Left ventricle myocardium inferior (tissue), 1 donor: ENCODE measurements around the gene RTN4R. TPM values are rescaled to one million over a fixed set of nuclear protein-coding genes. Genes with fewer than 3 reads are reported as not detected.
"Not testable (repeated sequence)": the region's sequence is repeated elsewhere in the genome, so short reads cannot be mapped to it uniquely, and the experiment has no call there.

Source experiments
- DNase-seq: peaks from one replicate; pipeline ENCODE4 v3.0.0-alpha.2; 2020
- H3K27ac ChIP-seq: fragments of 200-600 bp; replicated peaks from 2 replicates; pipeline ENCODE4 v1.8.0; 2021
- H3K27me3 ChIP-seq: fragments of 200-600 bp; 2 replicates; pipeline ENCODE4 v1.8.0; 2021; ENCODE audit warnings: low read depth
- H3K36me3 ChIP-seq: fragments of 200-600 bp; 2 replicates; pipeline ENCODE4 v1.8.0; 2021
- H3K4me1 ChIP-seq: fragments of 200-600 bp; 2 replicates; pipeline ENCODE4 v1.8.0; 2021
- H3K4me3 ChIP-seq: fragments of 200-600 bp; 2 replicates; pipeline ENCODE4 v1.8.0; 2021; ENCODE audit warnings: mild to moderate bottlenecking, moderate library complexity
- H3K9me3 ChIP-seq: fragments of 200-600 bp; replicated peaks from 2 replicates; pipeline ENCODE4 v1.8.0; 2021
- CTCF ChIP-seq: fragments of 200-600 bp; IDR thresholded peaks from 2 replicates; pipeline ENCODE4 v1.8.0; 2021; ENCODE audit warnings: antibody characterized with exemption, mild to moderate bottlenecking, borderline replicate concordance
- intact Hi-C: fragments of 100-400 bp; cut with micrococcal nuclease; formaldehyde crosslinking; loops from one replicate; pipeline ENCODE4 v1.11.0; 2022
- total RNA-seq: library from RNA; stranded (reverse); fragmentation: NEBNext Ultra II Directional; extraction: Animal tissue kit (Norgen Biotek cat#: 25700); gene quantifications from one replicate; pipeline ENCODE4 v1.2.1, GENCODE V29; 2021
- donor health status: DM: no; HTN: yes; CAD: no; lungs with severe emphysema.

RTN4R gene
- total RNA-seq, 1 donor from 2014 or later: 0.96 TPM

GRCh38 chr22:20281891-20282290 lies 13.8 kb upstream of the RTN4R start:
- Histone ChIP-seq H3K27me3 (no peaks in the 10 kb centered on the region), H3K27ac (no peak overlapping the region), H3K9me3 (no peaks in the 10 kb centered on the region), H3K36me3 (no peaks in the 10 kb centered on the region), H3K4me3 (no peak overlapping the region), H3K4me1 (no peaks in the 10 kb centered on the region)
- DNase-seq: no peak
- intact Hi-C loops: no loop called here
- no peak for TF ChIP-seq CTCF

- H3K27me3 ChIP-seq, H3K36me3 ChIP-seq, DNase-seq, H3K4me3 ChIP-seq, intact Hi-C loops, H3K27ac ChIP-seq, H3K4me1 ChIP-seq, H3K9me3 ChIP-seq: not testable (repeated sequence)
Observed at GRCh38 chr22:20281473-20281872, 13.4 kb upstream of the RTN4R start.

GRCh38 chr22:20280866-20281265 lies 12.7 kb upstream of the RTN4R start:
- Histone ChIP-seq H3K4me3 (no peak overlapping the region), H3K4me1 (no peaks in the 10 kb centered on the region)
- intact Hi-C loops: no loop called here

GRCh38 chr22:20280163-20280562 lies 12.0 kb upstream of the RTN4R start:
- intact Hi-C loops, DNase-seq, H3K27ac ChIP-seq, H3K36me3 ChIP-seq, H3K4me3 ChIP-seq, H3K4me1 ChIP-seq, H3K27me3 ChIP-seq, H3K9me3 ChIP-seq: not testable (repeated sequence)

More at GRCh38 chr22:20280866-20281265, 12.7 kb upstream of the RTN4R start:
- H3K27me3 ChIP-seq: no peaks in the 10 kb centered on the region
- DNase-seq: no peak
- TF ChIP-seq CTCF: no peak
- H3K36me3 ChIP-seq: no peaks in the 10 kb centered on the region
- no peaks in the 10 kb centered on the region for H3K9me3 ChIP-seq
- H3K27ac ChIP-seq: no peak overlapping the region

- intact Hi-C loops: no loop called here
- H3K36me3 ChIP-seq: no peaks in the 10 kb centered on the region
- no peak overlapping the region for H3K27ac ChIP-seq
- no peaks in the 10 kb centered on the region for H3K27me3 ChIP-seq
- H3K4me3 ChIP-seq: no peak overlapping the region
- TF ChIP-seq CTCF: no peak
- no peaks in the 10 kb centered on the region for H3K4me1 ChIP-seq
- no peaks in the 10 kb centered on the region for H3K9me3 ChIP-seq
- no peak for DNase-seq
Observed at GRCh38 chr22:20279662-20280134, 11.6 kb upstream of the RTN4R start.

- H3K4me1 ChIP-seq, H3K36me3 ChIP-seq, H3K27me3 ChIP-seq, H3K9me3 ChIP-seq, DNase-seq, H3K4me3 ChIP-seq, H3K27ac ChIP-seq, intact Hi-C loops: not testable (repeated sequence)
Observed at GRCh38 chr22:20278726-20279490, 10.8 kb upstream of the RTN4R start.

- H3K4me1 ChIP-seq, H3K4me3 ChIP-seq, H3K9me3 ChIP-seq, DNase-seq, intact Hi-C loops, H3K36me3 ChIP-seq, H3K27me3 ChIP-seq, H3K27ac ChIP-seq: not testable (repeated sequence)
Observed at GRCh38 chr22:20277936-20278635, 10.0 kb upstream of the RTN4R start.
